Liver (tissue), 9 donors: ENCODE results near the gene NMRAL1. TPM values are rescaled to one million over a fixed set of nuclear protein-coding genes. Genes with fewer than 3 reads are reported as not detected.

ENCODE experiments used
- DNase-seq: peaks from one replicate; pipeline ENCODE4 v3.0.0-alpha.2; 2017; ENCODE audit warnings: low spot score
- H3K27ac ChIP-seq, 2 donors: one replicate each; pipeline ENCODE4 v1.7.0; 2013; ENCODE audit warnings: inconsistent platforms in 2 of 2, low read length in 2 of 2, control low read depth in 1 of 2, low read depth in 1 of 2, mild to moderate bottlenecking in 1 of 2
- H3K27me3 ChIP-seq, 4 donors: one replicate each; pipeline versions ENCODE4 v1.6.1 to v1.7.0; 2013; ENCODE audit warnings: low read length in 3 of 4, inconsistent platforms in 1 of 4, mild to moderate bottlenecking in 1 of 4, moderate library complexity in 1 of 4; ENCODE audit not compliant: control insufficient read depth in 4 of 4, insufficient read depth in 4 of 4
- H3K36me3 ChIP-seq, 4 donors: one replicate each; pipeline versions ENCODE4 v1.6.1 to v1.7.0; 2013; ENCODE audit warnings: low read length in 3 of 4, mild to moderate bottlenecking in 3 of 4, low read depth in 1 of 4, moderate library complexity in 1 of 4; ENCODE audit not compliant: control insufficient read depth in 4 of 4, insufficient read depth in 3 of 4
- H3K4me1 ChIP-seq, 4 donors: one replicate each; pipeline versions ENCODE4 v1.6.1 to v1.7.0; 2013; ENCODE audit warnings: low read length in 3 of 4, mild to moderate bottlenecking in 3 of 4, moderate library complexity in 1 of 4; ENCODE audit not compliant: control insufficient read depth in 4 of 4, insufficient read depth in 4 of 4
- H3K4me3 ChIP-seq, 3 donors: one replicate each; pipeline versions ENCODE4 v1.6.1 to v1.7.0; 2013; ENCODE audit warnings: low read length in 3 of 3, control low read depth in 1 of 3, low read depth in 1 of 3, mild to moderate bottlenecking in 1 of 3
- H3K9ac ChIP-seq, 2 donors: one replicate each; pipeline ENCODE4 v1.7.0; 2013; ENCODE audit warnings: low read length in 2 of 2, mild to moderate bottlenecking in 2 of 2, moderate library complexity in 2 of 2, control low read depth in 1 of 2, low read depth in 1 of 2
- H3K9me3 ChIP-seq, 4 donors: one replicate each; pipeline versions ENCODE4 v1.6.1 to v1.7.0; 2013; ENCODE audit warnings: low read length in 3 of 4; ENCODE audit not compliant: control insufficient read depth in 4 of 4
- CTCF ChIP-seq: fragments of 150-350 bp; IDR thresholded peaks from 2 replicates; pipeline ENCODE4 v1.5.1; 2017; ENCODE audit warnings: improper control_type of control experiment, low read depth, low read length; ENCODE audit not compliant: missing input control
- EGR1 ChIP-seq, 2 donors: IDR thresholded peaks; 2 replicates each; pipeline ENCODE4 v1.6.1; 2016 to 2018; ENCODE audit warnings: antibody characterized with exemption in 2 of 2, low read depth in 2 of 2
- FOXA1 ChIP-seq: IDR thresholded peaks from 2 replicates; pipeline ENCODE4 v1.6.1; 2016; ENCODE audit warnings: antibody characterized with exemption
- FOXA2 ChIP-seq: IDR thresholded peaks from 2 replicates; pipeline ENCODE4 v1.6.1; 2016; ENCODE audit warnings: antibody characterized with exemption
- GABPA ChIP-seq, 2 donors: IDR thresholded peaks in 1 of 2; conservative IDR thresholded peaks in 1 of 2; 2 replicates each; pipeline ENCODE4 v1.6.1; 2016; ENCODE audit warnings: antibody characterized with exemption in 2 of 2, mild to moderate bottlenecking in 1 of 2, moderate library complexity in 1 of 2
- HNF4A ChIP-seq, 2 donors: conservative IDR thresholded peaks; 2 replicates each; pipeline ENCODE4 v1.6.1; 2016; ENCODE audit warnings: antibody characterized with exemption in 2 of 2, mild to moderate bottlenecking in 2 of 2
- HNF4G ChIP-seq: IDR thresholded peaks from 2 replicates; pipeline ENCODE4 v1.6.1; 2016; ENCODE audit warnings: antibody characterized with exemption
- JUND ChIP-seq, 2 donors: IDR thresholded peaks; 2 replicates each; pipeline ENCODE4 v1.6.1; 2016; ENCODE audit warnings: antibody characterized with exemption in 2 of 2
- NR2F2 ChIP-seq: IDR thresholded peaks from 2 replicates; pipeline ENCODE4 v1.6.1; 2016; ENCODE audit warnings: antibody characterized with exemption
- RAD21 ChIP-seq, 2 donors: IDR thresholded peaks; 2 replicates each; pipeline ENCODE4 v1.6.1; 2016; ENCODE audit warnings: antibody characterized with exemption in 2 of 2, mild to moderate bottlenecking in 2 of 2
- RXRA ChIP-seq, 2 donors: IDR thresholded peaks; 2 replicates each; pipeline ENCODE4 v1.6.1; 2017 to 2018; ENCODE audit warnings: antibody characterized with exemption in 2 of 2, mild to moderate bottlenecking in 1 of 2
- SP1 ChIP-seq: IDR thresholded peaks from 2 replicates; pipeline ENCODE4 v1.6.1; 2018; ENCODE audit warnings: antibody characterized with exemption, mild to moderate bottlenecking
- TAF1 ChIP-seq: conservative IDR thresholded peaks from 2 replicates; pipeline ENCODE4 v1.6.1; 2016; ENCODE audit warnings: antibody characterized with exemption, mild to moderate bottlenecking
- YY1 ChIP-seq: IDR thresholded peaks from 2 replicates; pipeline ENCODE4 v1.6.1; 2016; ENCODE audit warnings: antibody characterized with exemption, mild to moderate bottlenecking
- WGBS: extraction: QIAGEN DNeasy Blood & Tissue Kit; methylation state at CpG from one replicate; pipeline ENCODE4 v1.1.7; 2013; 5-methylcytosine and 5-hydroxymethylcytosine counted together
- polyA plus RNA-seq, 2 donors: library from polyadenylated mRNA; stranded (reverse) in 1 of 2; unstranded in 1 of 2; fragments of 200-250 nt in 1 of 2; fragments of >200 nt in 1 of 2; fragmentation: Nextera tagmentation in 1 of 2; extraction: Ambion mirVana in 1 of 2; gene quantifications; one replicate each; pipeline versions ENCODE4 v1.2.1 to v1.2.3, GENCODE V29; 2013 to 2015
- total RNA-seq, 2 donors: library from RNA; depleted of rRNA; stranded (reverse); fragments of >200 nt; gene quantifications; one replicate each; pipeline ENCODE4 v1.2.3, GENCODE V29; 2014
- TF ChIP-seq, protein P1 (sequence below): IDR thresholded peaks from 2 replicates; pipeline ENCODE4 v1.6.1; 2016; ENCODE audit warnings: antibody characterized with exemption, mild to moderate bottlenecking
- TF ChIP-seq, protein P2 (sequence below): IDR thresholded peaks from 2 replicates; pipeline ENCODE4 v1.6.1; 2016; ENCODE audit warnings: antibody characterized with exemption
- TF ChIP-seq, protein P3 (sequence below): IDR thresholded peaks from 2 replicates; pipeline ENCODE4 v1.6.1; 2016; ENCODE audit warnings: antibody characterized with exemption
- donor health status: healthy.
- donor health status: healthy.
- donor health status: healthy.
- donor health status: healthy.
- donor health status: healthy.

The NMRAL1 gene
- total and polyA plus RNA-seq, 4 donors, result 20.1 to 45.4 (median 28.3) TPM

DNA sequence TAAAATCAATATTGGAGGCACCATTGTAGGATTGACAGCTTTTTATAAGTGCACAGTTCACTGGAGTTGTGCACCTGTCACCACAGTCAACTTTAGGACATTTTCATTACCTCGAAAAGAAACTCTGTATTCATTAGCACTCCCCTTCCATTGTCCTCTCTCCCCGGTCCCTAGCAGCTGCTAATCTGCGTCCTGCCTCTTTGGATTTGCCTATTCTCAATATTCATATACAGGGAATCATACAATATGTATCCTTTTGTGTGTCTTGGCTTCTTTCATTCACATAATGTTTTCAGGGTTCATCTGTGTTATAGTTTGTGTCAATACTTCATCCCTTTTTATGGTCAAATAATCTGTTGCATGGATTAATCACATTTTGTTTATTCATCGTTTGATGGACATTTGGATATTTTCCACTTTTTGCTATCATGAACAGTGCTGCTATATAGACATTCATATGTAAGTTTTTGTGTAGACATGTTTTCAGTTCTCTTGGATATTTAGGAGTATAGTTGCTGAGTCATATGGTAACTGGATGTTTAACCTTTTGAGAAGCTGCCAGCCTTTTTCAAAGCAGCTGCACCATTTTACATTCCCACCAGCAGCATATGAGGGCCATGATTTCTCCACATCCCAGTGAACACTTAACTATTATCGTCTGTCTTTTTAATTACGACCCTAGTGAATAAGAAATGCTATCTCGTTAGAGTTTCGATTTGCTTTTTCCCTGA lies 38.9 kb downstream of the NMRAL1 start:
- WGBS, result 83% methylated on average over 8 of the region's 8 CpGs
- no peaks in the 10 kb centered on the region for H3K9me3 ChIP-seq
- H3K36me3 ChIP-seq, result peaks cover 12 to 51% (median 40%) of the 10 kb centered on the region in 4 donors
- no peak overlapping the region for H3K4me3 ChIP-seq
- TF ChIP-seq JUND (IDR thresholded peaks at IDR 0.05) (no peak), SP1 (no peak), RXRA (IDR thresholded peaks at IDR 0.05) (no peak), NR2F2 (no peak), FOXA1 (no peak), YY1 (no peak), HNF4G (no peak), EGR1 (IDR thresholded peaks at IDR 0.05; ENCODE audit: low read depth in 2 of 2) (no peak), TAF1 (no peak), GABPA (IDR thresholded peaks at IDR 0.05 in 1 of 2, conservative IDR thresholded peaks at IDR 0.05 in 1 of 2) (no peak), HNF4A (conservative IDR thresholded peaks at IDR 0.05) (no peak), FOXA2 (no peak), RAD21 (IDR thresholded peaks at IDR 0.05) (no peak), CTCF (no peak)
- TF ChIP-seq, protein P1, sequence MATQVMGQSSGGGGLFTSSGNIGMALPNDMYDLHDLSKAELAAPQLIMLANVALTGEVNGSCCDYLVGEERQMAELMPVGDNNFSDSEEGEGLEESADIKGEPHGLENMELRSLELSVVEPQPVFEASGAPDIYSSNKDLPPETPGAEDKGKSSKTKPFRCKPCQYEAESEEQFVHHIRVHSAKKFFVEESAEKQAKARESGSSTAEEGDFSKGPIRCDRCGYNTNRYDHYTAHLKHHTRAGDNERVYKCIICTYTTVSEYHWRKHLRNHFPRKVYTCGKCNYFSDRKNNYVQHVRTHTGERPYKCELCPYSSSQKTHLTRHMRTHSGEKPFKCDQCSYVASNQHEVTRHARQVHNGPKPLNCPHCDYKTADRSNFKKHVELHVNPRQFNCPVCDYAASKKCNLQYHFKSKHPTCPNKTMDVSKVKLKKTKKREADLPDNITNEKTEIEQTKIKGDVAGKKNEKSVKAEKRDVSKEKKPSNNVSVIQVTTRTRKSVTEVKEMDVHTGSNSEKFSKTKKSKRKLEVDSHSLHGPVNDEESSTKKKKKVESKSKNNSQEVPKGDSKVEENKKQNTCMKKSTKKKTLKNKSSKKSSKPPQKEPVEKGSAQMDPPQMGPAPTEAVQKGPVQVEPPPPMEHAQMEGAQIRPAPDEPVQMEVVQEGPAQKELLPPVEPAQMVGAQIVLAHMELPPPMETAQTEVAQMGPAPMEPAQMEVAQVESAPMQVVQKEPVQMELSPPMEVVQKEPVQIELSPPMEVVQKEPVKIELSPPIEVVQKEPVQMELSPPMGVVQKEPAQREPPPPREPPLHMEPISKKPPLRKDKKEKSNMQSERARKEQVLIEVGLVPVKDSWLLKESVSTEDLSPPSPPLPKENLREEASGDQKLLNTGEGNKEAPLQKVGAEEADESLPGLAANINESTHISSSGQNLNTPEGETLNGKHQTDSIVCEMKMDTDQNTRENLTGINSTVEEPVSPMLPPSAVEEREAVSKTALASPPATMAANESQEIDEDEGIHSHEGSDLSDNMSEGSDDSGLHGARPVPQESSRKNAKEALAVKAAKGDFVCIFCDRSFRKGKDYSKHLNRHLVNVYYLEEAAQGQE, result no peak
- TF ChIP-seq, protein P2, sequence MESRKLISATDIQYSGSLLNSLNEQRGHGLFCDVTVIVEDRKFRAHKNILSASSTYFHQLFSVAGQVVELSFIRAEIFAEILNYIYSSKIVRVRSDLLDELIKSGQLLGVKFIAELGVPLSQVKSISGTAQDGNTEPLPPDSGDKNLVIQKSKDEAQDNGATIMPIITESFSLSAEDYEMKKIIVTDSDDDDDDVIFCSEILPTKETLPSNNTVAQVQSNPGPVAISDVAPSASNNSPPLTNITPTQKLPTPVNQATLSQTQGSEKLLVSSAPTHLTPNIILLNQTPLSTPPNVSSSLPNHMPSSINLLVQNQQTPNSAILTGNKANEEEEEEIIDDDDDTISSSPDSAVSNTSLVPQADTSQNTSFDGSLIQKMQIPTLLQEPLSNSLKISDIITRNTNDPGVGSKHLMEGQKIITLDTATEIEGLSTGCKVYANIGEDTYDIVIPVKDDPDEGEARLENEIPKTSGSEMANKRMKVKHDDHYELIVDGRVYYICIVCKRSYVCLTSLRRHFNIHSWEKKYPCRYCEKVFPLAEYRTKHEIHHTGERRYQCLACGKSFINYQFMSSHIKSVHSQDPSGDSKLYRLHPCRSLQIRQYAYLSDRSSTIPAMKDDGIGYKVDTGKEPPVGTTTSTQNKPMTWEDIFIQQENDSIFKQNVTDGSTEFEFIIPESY, result no peak
- TF ChIP-seq, protein P3, sequence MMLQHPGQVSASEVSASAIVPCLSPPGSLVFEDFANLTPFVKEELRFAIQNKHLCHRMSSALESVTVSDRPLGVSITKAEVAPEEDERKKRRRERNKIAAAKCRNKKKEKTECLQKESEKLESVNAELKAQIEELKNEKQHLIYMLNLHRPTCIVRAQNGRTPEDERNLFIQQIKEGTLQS, result no peak
- no peaks in the 10 kb centered on the region for H3K4me1 ChIP-seq
- H3K27me3 ChIP-seq, result no peaks in the 10 kb centered on the region
- H3K9ac ChIP-seq, result no peak overlapping the region
- DNase-seq, result no peak
- no peak overlapping the region for H3K27ac ChIP-seq
